ENCODE data around the gene AKAP10. TPM values are rescaled to one million over a fixed set of nuclear protein-coding genes. Genes with fewer than 3 reads are reported as not detected.
A peak's percentile ranks its signal among the peaks of the same experiment; 100 is the strongest.

Gene AKAP10
- total RNA-seq, 1 experiment from 2014 or later = 31.6 TPM

DNA sequence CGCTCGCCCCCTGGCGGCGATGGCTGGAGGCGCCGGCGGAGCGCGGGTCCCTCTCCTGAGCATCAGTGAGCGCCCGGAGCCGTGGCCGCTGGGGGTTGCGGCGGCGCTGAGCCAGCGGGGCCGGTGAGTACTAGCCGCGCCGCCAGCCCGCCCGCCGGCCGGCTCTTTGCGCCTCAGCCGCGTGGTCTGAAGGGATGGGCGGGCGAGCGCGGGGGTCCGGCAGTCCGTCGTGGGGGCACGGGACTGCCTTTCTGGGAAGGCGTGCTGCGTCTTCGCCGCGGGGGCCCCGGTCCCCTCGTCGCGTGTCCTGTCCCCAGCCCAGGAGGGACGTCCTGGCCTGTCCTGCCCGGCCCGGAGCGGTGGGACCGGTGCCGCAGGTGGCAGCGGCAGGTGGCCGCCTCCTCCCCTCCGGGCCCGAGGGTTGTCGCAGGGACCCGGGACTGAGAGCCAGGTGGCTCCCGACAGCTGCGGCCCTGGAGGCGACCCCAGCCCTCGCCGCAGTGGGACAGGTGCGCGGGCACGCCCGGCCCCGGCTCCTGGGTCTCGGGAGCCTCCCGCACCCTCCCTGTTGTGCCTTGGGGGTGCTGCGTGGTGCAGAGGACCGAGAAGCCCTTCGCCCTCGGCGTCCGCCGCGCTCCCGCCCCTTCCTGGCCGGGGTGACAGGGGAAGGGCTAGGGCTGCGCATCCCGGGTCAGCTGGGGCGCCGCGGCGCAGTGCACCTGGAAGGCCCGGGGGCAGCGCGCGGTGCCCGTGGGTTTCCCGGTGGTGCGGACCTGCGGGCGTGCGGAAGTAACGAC lies 31.9 kb upstream of the AKAP10 start, which contains the start of gene SPECC1:
Gene SPECC1 (plus strand): TSS at position 58 of the 797 bp plus-strand sequence. CDS start 87,293 bp downstream, outside the sequence.
- Histone ChIP-seq H3K9ac (ENCODE audit: low read length) (peak within 1 kb of the TSS; percentile 40), H3K9me2 (ENCODE audit: insufficient read depth) (no peaks in the 10 kb centered on the region), H3K79me2 (ENCODE audit: insufficient read depth, low read length) (no peaks in the 10 kb centered on the region), H4K20me1 (ENCODE audit: insufficient read depth) (no peaks in the 10 kb centered on the region), H3K4me3 (replicated peaks in 1 of 2; ENCODE audit: low read depth in 1 of 2, low read length in 2 of 2) (peak within 1 kb of the TSS; percentile 59 to 71), H3K4me2 (ENCODE audit: low read length) (peak within 1 kb of the TSS; percentile 91), H3K27me3 (ENCODE audit: insufficient read depth, low read length) (0 out of 2 replicates have a peak, but pooled peaks cover 5% of the 10 kb centered on the region), H3K36me3 (ENCODE audit: control insufficient read depth in 1 of 2, insufficient read depth in 2 of 2, low read length in 2 of 2) (no peaks in the 10 kb centered on the region), H2AFZ (ENCODE audit: low read depth, low read length, poor library complexity, severe bottlenecking) (peak within 1 kb of the TSS; percentile 62), H3K27ac (ENCODE audit: low read depth, low read length) (peak within 1 kb of the TSS; percentile 53), H3K4me1 (ENCODE audit: control insufficient read depth in 1 of 2, insufficient read depth in 2 of 2, low read length in 2 of 2) (peaks cover 5 to 25% of the 10 kb centered on the region in 2 experiments; a peak in 2 of 4 replicates), H3K9me3 (ENCODE audit: control insufficient read depth in 1 of 2, insufficient read depth in 1 of 2, low read depth in 1 of 2, low read length in 2 of 2) (no peaks in the 10 kb centered on the region)
- peak; percentile 93 for ATAC-seq
- ChIA-PET RAD21 (ENCODE audit: low non-redundant PET in 1 of 2, low total read pairs in 2 of 2, uncharacterized antibody in 2 of 2, unreplicated experiment in 2 of 2) (interaction anchor here (0.7 to 2.3 kb wide), 2 partner anchors 17 to 86 kb away, joined by 3 to 7 read pairs; no protein-coding TSS in a partner anchor), POLR2A (interaction anchor here (0.7 to 1.7 kb wide), 3 partner anchors 13 to 935 kb away, joined by 3 read pairs; no protein-coding TSS in a partner anchor), CTCF (interaction anchor here (0.9 to 2.9 kb wide), 12 partner anchors 13 to 107 kb away, joined by 3 to 47 read pairs (median 4); no protein-coding TSS in a partner anchor)
- DNase-seq (ENCODE audit: low read depth, low spot score) = peak; percentile 49
- BruUV-seq (replicated peaks) = no TSS peak
- intact Hi-C loops (cut with micrococcal nuclease) = loop anchor here (5.0 kb wide), 1 partner anchor 88 kb away; no protein-coding TSS in a partner anchor
- TF ChIP-seq ZNF274 (IDR thresholded peaks at IDR 0.05; ENCODE audit: low read depth, low read length) (no peak), MAX (IDR thresholded peaks at IDR 0.05) (no peak), RAD21 (IDR thresholded peaks at IDR 0.05; ENCODE audit: low read depth) (no peak), SIN3A (IDR thresholded peaks at IDR 0.05; ENCODE audit: low read depth) (no peak), TCF7L2 (IDR thresholded peaks at IDR 0.05; ENCODE audit: borderline replicate concordance, extremely low read depth, insufficient read depth, insufficient read length) (no peak), EZH2phosphoT487 (IDR thresholded peaks at IDR 0.05; ENCODE audit: borderline replicate concordance) (no peak), ELF1 (IDR thresholded peaks at IDR 0.05; ENCODE audit: borderline replicate concordance, low read depth) (no peak), FOSL1 (IDR thresholded peaks at IDR 0.05; ENCODE audit: low read depth) (no peak), POLR2AphosphoS5 (IDR thresholded peaks at IDR 0.05; ENCODE audit: low read depth, low read length) (peak; percentile 49), EGR1 (IDR thresholded peaks at IDR 0.05; ENCODE audit: low read depth) (no peak), CBX3 (IDR thresholded peaks at IDR 0.05; ENCODE audit: low read depth) (peak; percentile 5; the same call in 1 of the 2 replicates), EZH2 (IDR thresholded peaks at IDR 0.05) (no peak), ATF3 (IDR thresholded peaks at IDR 0.05) (no peak), SP1 (IDR thresholded peaks at IDR 0.05; ENCODE audit: low read depth) (no peak), POLR2A (IDR thresholded peaks at IDR 0.05; ENCODE audit: borderline replicate concordance, extremely low read depth, insufficient read depth, insufficient read length) (no peak), JUND (IDR thresholded peaks at IDR 0.05) (no peak), SRF (IDR thresholded peaks at IDR 0.05; ENCODE audit: low read depth) (no peak), YY1 (IDR thresholded peaks at IDR 0.05; ENCODE audit: extremely low read depth, insufficient replicate concordance, low read depth, low read length) (no peak), CEBPB (IDR thresholded peaks at IDR 0.05; ENCODE audit: low read depth) (no peak), ZFX (IDR thresholded peaks at IDR 0.05) (peak; percentile 34; the same call in 1 of the 2 replicates)
- TF ChIP-seq, protein P1, sequence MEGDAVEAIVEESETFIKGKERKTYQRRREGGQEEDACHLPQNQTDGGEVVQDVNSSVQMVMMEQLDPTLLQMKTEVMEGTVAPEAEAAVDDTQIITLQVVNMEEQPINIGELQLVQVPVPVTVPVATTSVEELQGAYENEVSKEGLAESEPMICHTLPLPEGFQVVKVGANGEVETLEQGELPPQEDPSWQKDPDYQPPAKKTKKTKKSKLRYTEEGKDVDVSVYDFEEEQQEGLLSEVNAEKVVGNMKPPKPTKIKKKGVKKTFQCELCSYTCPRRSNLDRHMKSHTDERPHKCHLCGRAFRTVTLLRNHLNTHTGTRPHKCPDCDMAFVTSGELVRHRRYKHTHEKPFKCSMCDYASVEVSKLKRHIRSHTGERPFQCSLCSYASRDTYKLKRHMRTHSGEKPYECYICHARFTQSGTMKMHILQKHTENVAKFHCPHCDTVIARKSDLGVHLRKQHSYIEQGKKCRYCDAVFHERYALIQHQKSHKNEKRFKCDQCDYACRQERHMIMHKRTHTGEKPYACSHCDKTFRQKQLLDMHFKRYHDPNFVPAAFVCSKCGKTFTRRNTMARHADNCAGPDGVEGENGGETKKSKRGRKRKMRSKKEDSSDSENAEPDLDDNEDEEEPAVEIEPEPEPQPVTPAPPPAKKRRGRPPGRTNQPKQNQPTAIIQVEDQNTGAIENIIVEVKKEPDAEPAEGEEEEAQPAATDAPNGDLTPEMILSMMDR (IDR thresholded peaks at IDR 0.05 in 2 of 3, conservative IDR thresholded peaks at IDR 0.05 in 1 of 3; ENCODE audit: borderline replicate concordance in 1 of 3, insufficient read depth in 1 of 3, low read depth in 2 of 3, low read length in 2 of 3) = peak; percentile 59 to 96 (median 79); a peak in 4 of 6 replicates
- TF ChIP-seq, protein P2, sequence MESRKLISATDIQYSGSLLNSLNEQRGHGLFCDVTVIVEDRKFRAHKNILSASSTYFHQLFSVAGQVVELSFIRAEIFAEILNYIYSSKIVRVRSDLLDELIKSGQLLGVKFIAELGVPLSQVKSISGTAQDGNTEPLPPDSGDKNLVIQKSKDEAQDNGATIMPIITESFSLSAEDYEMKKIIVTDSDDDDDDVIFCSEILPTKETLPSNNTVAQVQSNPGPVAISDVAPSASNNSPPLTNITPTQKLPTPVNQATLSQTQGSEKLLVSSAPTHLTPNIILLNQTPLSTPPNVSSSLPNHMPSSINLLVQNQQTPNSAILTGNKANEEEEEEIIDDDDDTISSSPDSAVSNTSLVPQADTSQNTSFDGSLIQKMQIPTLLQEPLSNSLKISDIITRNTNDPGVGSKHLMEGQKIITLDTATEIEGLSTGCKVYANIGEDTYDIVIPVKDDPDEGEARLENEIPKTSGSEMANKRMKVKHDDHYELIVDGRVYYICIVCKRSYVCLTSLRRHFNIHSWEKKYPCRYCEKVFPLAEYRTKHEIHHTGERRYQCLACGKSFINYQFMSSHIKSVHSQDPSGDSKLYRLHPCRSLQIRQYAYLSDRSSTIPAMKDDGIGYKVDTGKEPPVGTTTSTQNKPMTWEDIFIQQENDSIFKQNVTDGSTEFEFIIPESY (IDR thresholded peaks at IDR 0.05; ENCODE audit: extremely low read depth, insufficient replicate concordance, low read length) = no peak
